GM21515 (cell line): ENCODE measurements around the gene CATSPERZ.

Experiments used
- ATAC-seq: cut with Tn5 transposase; IDR thresholded peaks from one replicate; pipeline ENCODE4 v1.9.1; 2021; ENCODE audit not compliant: unreplicated experiment

Gene CATSPERZ

DNA sequence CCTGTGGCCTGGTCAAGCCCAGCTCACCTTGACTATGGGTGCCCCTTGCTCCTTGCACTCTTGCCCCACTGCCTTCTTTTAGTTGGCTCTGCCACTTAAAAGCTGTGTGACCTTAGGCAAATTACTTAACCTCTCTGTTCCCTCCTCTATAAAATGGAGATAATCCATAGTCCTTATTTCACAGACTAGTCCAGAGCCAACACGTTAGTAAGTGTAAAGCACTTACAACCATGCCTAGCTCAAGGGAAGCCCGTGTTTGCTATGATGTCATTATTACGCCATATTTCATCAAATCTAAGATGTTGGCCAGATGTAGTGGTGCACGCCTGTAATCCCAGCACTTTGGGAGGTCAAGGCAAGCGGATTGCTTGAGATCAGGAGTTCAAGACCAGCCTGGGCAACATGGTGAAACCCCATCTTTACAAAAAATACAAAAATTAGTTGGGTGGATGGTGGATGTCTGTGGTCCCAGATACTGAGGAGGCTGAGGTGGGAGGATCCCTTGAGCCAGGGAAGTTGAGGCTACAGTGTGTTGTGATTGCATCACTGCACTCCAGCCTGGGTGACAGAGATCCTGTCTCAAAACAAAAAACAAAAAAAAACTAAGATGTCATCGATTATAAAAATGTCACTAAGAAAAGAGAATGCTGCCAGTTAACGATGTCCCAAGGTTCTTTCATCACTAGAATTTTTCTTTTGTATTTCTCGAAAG, 37.5 kb downstream of the CATSPERZ start:
- no peak for ATAC-seq

DNA sequence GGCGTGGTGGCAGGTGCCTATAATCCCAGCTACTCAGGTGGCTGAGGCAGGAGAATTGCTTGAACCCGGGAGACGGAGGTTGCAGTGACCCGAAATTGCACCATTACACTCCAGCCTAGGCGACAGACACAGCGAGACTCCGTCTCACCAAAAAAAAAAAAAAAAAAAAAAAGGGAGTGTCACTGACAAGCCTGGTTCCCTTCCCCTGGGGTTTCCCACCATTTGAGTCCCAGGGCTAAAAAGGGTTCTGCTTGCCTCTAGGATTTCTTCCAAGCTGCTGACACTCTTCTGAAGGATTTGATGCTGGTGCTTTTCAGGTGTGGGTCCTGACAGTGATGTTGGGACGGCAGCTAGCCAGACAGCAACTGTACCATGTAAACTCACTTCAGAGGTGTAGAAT, 38.6 kb downstream of the CATSPERZ start:
- no peak for ATAC-seq

DNA sequence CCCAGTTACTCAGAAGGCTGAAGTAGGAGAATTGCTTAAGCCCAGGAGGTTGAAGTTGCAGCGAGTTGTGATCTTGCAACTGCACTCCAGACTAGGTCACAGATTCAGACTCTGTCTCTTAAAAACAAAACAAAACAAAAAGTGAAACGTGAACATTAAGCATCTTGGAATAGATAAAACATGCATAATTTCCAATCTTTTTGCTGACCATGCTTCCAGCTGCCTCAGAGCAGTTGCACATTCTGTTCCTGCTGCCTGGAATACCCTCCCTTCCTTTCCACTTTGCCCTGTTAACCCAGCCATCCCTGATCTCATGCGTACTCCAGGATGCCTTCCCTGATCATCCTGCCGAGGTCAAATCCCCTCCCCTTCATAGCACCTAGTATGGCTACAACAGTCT, 39.1 kb downstream of the CATSPERZ start:
- ATAC-seq, result no peak

GRCh38 chr11:64339754-64340408, 39.7 kb downstream of the CATSPERZ start, which contains the start of gene CCDC88B:
Gene CCDC88B, plus strand, starts transcription at chr11:64340204. Its CDS starts 63 bp downstream, at chr11:64340267.
- ATAC-seq, result no peak

GRCh38 chr11:64340671-64341335, 40.6 kb downstream of the CATSPERZ start:
- no peak for ATAC-seq

DNA sequence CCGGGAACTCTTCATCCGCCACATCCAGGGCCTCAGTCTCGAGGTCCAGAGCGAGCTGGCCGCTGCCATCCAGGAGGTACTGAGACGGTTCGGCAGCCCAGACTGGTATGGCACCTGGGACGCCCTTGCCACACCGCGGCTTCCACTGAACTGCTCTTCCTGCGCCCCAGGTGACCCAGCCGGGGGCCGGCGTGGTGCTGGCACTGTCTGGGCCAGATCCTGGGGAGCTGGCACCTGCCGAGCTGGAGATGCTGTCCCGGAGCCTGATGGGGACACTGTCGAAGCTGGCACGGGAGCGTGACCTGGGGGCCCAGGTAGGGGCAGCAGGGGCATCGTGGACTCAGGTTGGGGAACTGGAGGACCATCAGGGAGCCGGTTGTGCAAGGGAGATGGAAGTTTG, 41.3 kb downstream of the CATSPERZ start:
- no peak for ATAC-seq

- ATAC-seq, result no peak
Measured at GRCh38 chr11:64341851-64342791, 42.0 kb downstream of the CATSPERZ start.

GRCh38 chr11:64342869-64343745, 42.9 kb downstream of the CATSPERZ start:
- no peak for ATAC-seq

GRCh38 chr11:64343767-64344559, 43.8 kb downstream of the CATSPERZ start:
- no peak for ATAC-seq

GRCh38 chr11:64344787-64345186, 44.6 kb downstream of the CATSPERZ start:
- no peak for ATAC-seq

DNA sequence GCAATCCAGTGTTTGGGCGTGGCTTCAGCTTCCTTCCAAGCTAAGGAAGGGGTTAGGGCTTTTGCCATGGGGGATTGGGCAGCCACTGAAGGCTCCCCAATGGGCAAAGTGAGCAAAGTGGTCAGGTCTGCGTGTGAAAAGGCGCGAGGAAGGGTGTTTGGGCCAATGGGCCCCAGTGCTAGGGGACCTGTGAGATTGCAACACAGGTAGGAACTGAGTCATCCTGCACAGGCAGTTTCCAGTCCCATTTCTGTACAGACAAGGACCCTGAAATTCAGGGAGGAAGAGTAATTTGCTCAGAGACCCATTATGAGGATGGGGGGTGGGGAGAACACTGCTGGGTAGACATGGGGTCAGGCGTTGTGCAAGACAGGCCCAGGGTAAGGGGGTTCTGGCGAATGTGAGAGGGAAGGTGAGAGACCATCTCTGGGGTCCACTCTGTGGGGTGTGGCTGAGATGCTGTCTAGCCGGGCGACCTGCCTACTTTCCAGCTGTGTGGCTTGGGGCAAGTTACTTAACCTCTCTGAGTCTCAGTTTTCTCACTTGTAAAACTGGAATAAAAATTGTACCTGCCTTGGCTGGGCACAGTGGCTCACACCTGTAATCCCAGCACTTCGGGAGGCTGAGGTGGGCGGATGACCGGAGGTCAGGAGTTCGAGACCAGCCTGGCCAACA, 47.2 kb downstream of the CATSPERZ start:
- no peak for ATAC-seq

GRCh38 chr11:64348383-64349024, 48.3 kb downstream of the CATSPERZ start:
- no peak for ATAC-seq

DNA sequence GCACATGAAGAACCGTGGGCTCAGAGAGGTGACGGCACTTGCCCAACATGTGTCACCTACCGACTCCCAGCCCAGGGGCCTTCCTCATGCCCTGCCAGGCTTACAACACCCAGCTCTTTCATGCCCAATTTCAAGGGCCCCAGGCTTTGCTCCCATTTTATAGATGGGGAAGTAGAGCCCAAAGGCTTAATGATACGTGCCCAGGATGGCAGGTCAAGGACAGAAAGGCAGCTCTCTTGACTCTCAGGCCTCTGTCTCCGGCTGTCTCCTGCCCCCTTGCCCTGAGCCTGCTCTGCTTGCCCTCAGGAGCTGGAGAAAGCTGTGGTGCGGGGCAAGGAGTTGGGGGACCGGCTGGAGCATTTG, 48.8 kb downstream of the CATSPERZ start:
- ATAC-seq, result no peak

DNA sequence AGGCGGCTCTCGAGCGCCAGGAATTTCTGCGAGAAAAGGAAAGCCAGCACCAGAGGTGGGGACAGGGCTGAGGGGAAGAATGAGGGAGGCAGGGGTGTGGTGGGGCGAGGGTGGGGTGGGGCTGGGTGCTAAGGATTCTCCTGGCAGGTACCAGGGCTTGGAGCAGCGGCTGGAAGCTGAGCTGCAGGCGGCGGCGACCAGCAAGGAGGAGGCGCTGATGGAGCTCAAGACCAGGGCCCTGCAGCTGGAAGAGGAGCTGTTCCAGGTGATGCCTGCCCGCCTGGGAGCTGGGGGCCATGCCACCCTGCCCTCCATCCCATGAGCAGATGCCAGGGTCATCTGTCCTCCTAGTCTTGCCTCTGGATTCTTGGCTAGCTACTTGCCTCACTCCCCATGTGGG, 49.2 kb downstream of the CATSPERZ start:
- ATAC-seq, result no peak

DNA sequence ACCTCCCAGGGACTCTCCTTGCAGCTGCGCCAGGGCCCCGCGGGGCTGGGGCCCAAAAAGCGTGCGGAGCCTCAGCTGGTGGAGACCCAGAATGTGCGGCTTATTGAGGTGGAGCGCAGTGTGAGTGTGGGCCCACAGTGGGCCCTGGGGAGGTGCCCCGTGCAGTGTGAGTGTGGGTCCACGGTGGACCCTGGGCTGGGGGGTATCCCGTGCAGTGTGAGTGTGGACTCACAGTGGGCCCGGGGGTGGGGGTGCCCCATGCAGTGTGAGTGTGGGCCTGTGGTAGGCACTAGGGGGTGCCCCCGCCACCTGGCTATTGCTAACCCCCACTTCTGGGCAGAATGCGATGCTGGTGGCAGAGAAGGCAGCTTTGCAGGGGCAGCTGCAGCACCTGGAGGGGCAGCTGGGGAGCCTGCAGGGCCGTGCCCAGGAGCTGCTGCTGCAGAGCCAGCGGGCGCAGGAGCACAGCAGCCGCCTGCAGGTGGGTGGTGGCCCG, 51.0 kb downstream of the CATSPERZ start:
- no peak for ATAC-seq

DNA sequence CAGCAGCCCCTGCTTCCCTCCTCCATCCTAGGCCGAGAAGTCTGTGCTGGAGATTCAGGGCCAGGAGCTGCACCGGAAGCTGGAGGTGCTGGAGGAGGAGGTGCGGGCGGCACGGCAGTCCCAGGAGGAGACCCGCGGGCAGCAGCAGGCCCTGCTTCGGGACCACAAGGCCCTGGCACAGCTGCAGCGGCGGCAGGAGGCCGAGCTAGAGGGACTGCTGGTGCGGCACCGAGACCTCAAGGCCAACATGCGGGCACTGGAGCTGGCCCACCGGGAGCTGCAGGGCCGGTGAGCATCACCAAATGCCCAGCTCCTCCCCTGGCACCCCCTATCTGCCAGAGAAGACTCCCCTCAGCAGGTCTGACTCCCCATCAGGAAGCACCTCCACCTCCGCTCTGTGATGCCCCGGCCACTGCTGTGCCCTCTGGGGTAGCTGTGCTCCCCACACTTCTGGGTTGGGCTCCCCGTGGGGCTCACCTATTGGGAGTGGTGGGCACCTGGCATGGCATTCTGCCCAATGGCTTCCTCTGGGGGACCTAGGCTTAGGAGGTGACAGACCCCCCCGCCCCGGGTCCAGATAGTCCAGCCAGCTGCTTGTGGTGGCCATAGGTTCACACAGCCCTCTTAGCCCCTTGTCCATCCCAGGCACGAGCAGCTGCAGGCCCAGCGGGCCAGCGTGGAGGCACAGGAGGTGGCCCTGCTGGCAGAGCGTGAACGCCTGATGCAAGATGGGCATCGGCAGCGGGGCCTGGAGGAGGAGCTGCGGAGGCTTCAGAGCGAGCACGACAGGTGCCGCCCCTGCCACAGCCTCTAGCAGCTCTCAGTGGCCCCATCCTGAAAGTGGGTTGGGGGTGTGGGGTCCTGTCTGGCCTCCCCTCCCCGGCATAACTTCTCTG, 52.2 kb downstream of the CATSPERZ start:
- no peak for ATAC-seq
